ENCODE results near the gene PCSK5. TPM values are rescaled to one million over a fixed set of nuclear protein-coding genes. Genes with fewer than 3 reads are reported as not detected.

Gene PCSK5
- polyA plus RNA-seq, 1 donor from 2014 or later: 1.7 TPM

DNA sequence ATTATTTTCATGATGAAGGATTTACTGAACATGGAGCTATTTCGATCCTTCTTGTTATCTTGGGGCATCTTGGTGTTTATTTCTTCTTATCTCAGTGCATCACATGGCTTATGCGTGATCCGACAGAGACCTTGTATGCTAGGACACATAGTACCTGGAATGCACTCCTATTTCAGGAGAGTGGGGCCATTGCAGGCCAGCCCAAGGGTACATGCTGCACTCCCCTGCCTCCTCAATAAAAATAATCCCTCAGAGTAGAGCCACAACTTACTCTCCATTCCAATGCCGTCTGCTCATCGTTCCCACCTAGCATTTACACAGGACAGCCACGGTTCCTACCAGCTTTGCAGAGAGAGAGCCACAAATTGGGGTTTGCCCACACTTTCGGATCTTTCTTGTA lies 43.5 kb downstream of the PCSK5 start:
- Histone ChIP-seq H2AFZ (ENCODE audit: low read depth, low read length) (no peak overlapping the region), H3K79me2 (replicated peaks; ENCODE audit: insufficient read depth, low read length) (no peaks in the 10 kb centered on the region), H3K9me3 (ENCODE audit: low read length) (no peaks in the 10 kb centered on the region), H3K36me3 (ENCODE audit: insufficient read depth, low read length) (no peaks in the 10 kb centered on the region), H3K4me2 (ENCODE audit: low read length) (no peak overlapping the region), H3K9ac (ENCODE audit: low read length) (no peak overlapping the region), H3K27me3 (ENCODE audit: insufficient read depth, low read depth, low read length) (no peaks in the 10 kb centered on the region), H3K9me2 (ENCODE audit: insufficient read depth, low read length) (no peaks in the 10 kb centered on the region), H3K27ac (ENCODE audit: low read length) (no peak overlapping the region), H3F3A (ENCODE audit: insufficient read depth, low read length, poor library complexity, severe bottlenecking) (no peaks in the 10 kb centered on the region), H4K20me1 (ENCODE audit: insufficient read depth) (no peaks in the 10 kb centered on the region), H3K4me3 (ENCODE audit: low read length) (no peak overlapping the region)
- TF ChIP-seq EZH2 (IDR thresholded peaks at IDR 0.05; ENCODE audit: borderline replicate concordance, insufficient read depth, low read length, poor library complexity, severe bottlenecking): no peak
- TF ChIP-seq MXI1 (conservative IDR thresholded peaks at IDR 0.05; ENCODE audit: poor library complexity, severe bottlenecking): no peak
- no peak for TF ChIP-seq POLR2AphosphoS5 (IDR thresholded peaks at IDR 0.05)
- no peak for TF ChIP-seq EP300 (conservative IDR thresholded peaks at IDR 0.05; ENCODE audit: poor library complexity, severe bottlenecking)

DNA sequence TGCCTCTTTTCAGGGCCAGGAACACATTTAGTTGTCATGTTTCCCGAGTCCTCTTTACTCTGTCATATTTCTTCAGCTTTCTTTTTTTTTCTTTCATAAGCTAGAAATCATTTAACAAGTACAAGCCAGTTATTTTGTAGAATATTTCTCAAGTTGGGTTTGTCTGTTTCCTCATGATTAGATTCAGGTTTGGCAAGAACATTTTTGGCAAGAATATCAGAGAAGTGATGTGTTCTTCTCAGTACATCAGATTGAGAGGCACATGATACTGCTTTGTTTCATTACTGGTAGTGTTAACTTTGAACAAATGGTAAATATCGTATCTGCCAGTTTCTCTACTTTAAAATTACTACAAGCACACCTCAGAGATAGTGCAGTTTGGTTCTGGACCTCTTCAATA lies 45.1 kb downstream of the PCSK5 start:
- Histone ChIP-seq H3K9me3 (ENCODE audit: low read length) (no peaks in the 10 kb centered on the region), H3K9ac (ENCODE audit: low read length) (no peak overlapping the region), H3K79me2 (replicated peaks; ENCODE audit: insufficient read depth, low read length) (no peaks in the 10 kb centered on the region), H3K27me3 (ENCODE audit: insufficient read depth, low read depth, low read length) (no peaks in the 10 kb centered on the region), H3K4me2 (ENCODE audit: low read length) (no peak overlapping the region), H3K9me2 (ENCODE audit: insufficient read depth, low read length) (no peaks in the 10 kb centered on the region), H3K36me3 (ENCODE audit: insufficient read depth, low read length) (no peaks in the 10 kb centered on the region), H4K20me1 (ENCODE audit: insufficient read depth) (no peaks in the 10 kb centered on the region), H3F3A (ENCODE audit: insufficient read depth, low read length, poor library complexity, severe bottlenecking) (no peaks in the 10 kb centered on the region), H2AFZ (ENCODE audit: low read depth, low read length) (no peak overlapping the region), H3K4me3 (ENCODE audit: low read length) (no peak overlapping the region), H3K27ac (ENCODE audit: low read length) (no peak overlapping the region)
- TF ChIP-seq RAD21 (conservative IDR thresholded peaks at IDR 0.05) (no peak), MXI1 (conservative IDR thresholded peaks at IDR 0.05; ENCODE audit: poor library complexity, severe bottlenecking) (no peak), EP300 (conservative IDR thresholded peaks at IDR 0.05; ENCODE audit: poor library complexity, severe bottlenecking) (no peak), POLR2AphosphoS5 (IDR thresholded peaks at IDR 0.05) (no peak), SMC3 (conservative IDR thresholded peaks at IDR 0.05; ENCODE audit: poor library complexity) (no peak), TAF1 (IDR thresholded peaks at IDR 0.05; ENCODE audit: low read depth) (no peak), EZH2 (IDR thresholded peaks at IDR 0.05; ENCODE audit: borderline replicate concordance, insufficient read depth, low read length, poor library complexity, severe bottlenecking) (no peak)
- TF ChIP-seq, protein P1, sequence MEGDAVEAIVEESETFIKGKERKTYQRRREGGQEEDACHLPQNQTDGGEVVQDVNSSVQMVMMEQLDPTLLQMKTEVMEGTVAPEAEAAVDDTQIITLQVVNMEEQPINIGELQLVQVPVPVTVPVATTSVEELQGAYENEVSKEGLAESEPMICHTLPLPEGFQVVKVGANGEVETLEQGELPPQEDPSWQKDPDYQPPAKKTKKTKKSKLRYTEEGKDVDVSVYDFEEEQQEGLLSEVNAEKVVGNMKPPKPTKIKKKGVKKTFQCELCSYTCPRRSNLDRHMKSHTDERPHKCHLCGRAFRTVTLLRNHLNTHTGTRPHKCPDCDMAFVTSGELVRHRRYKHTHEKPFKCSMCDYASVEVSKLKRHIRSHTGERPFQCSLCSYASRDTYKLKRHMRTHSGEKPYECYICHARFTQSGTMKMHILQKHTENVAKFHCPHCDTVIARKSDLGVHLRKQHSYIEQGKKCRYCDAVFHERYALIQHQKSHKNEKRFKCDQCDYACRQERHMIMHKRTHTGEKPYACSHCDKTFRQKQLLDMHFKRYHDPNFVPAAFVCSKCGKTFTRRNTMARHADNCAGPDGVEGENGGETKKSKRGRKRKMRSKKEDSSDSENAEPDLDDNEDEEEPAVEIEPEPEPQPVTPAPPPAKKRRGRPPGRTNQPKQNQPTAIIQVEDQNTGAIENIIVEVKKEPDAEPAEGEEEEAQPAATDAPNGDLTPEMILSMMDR (IDR thresholded peaks at IDR 0.05; ENCODE audit: poor library complexity, severe bottlenecking): no peak
- TF ChIP-seq, protein P2, sequence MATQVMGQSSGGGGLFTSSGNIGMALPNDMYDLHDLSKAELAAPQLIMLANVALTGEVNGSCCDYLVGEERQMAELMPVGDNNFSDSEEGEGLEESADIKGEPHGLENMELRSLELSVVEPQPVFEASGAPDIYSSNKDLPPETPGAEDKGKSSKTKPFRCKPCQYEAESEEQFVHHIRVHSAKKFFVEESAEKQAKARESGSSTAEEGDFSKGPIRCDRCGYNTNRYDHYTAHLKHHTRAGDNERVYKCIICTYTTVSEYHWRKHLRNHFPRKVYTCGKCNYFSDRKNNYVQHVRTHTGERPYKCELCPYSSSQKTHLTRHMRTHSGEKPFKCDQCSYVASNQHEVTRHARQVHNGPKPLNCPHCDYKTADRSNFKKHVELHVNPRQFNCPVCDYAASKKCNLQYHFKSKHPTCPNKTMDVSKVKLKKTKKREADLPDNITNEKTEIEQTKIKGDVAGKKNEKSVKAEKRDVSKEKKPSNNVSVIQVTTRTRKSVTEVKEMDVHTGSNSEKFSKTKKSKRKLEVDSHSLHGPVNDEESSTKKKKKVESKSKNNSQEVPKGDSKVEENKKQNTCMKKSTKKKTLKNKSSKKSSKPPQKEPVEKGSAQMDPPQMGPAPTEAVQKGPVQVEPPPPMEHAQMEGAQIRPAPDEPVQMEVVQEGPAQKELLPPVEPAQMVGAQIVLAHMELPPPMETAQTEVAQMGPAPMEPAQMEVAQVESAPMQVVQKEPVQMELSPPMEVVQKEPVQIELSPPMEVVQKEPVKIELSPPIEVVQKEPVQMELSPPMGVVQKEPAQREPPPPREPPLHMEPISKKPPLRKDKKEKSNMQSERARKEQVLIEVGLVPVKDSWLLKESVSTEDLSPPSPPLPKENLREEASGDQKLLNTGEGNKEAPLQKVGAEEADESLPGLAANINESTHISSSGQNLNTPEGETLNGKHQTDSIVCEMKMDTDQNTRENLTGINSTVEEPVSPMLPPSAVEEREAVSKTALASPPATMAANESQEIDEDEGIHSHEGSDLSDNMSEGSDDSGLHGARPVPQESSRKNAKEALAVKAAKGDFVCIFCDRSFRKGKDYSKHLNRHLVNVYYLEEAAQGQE (IDR thresholded peaks at IDR 0.05; ENCODE audit: borderline replicate concordance): no peak

All from neural cell (in vitro differentiated cells).